ENCODE results near the gene CCDC27.

- TF ChIP-seq CTCF (IDR thresholded peaks at IDR 0.05; ENCODE audit: low read depth, low read length, poor library complexity, severe bottlenecking) (no peak), EZH2phosphoT487 (IDR thresholded peaks at IDR 0.05; ENCODE audit: borderline replicate concordance, low read length) (no peak)
Observed at GRCh38 chr1:3714814-3715213, 37.4 kb upstream of the CCDC27 start.

All from DOHH2 (cell line).